LoVo (cell line): ENCODE measurements around the gene CHAT.
"Not testable (repeated sequence)": the region's sequence is repeated elsewhere in the genome, so short reads cannot be mapped to it uniquely, and the experiment has no call there.

ENCODE experiments used
- DNase-seq: peaks from one replicate; pipeline ENCODE4 v3.0.0-alpha.2; 2016; ENCODE audit warnings: low spot score

The CHAT gene

GRCh38 chr10:49653273-49653929, 39.6 kb downstream of the CHAT start:
- DNase-seq, result no peak

- no peak for DNase-seq
Observed at GRCh38 chr10:49654036-49654693, 40.3 kb downstream of the CHAT start.

GRCh38 chr10:49655099-49655498, 41.3 kb downstream of the CHAT start:
- DNase-seq, result no peak

- DNase-seq, result no peak
Observed at GRCh38 chr10:49656845-49657493, 43.1 kb downstream of the CHAT start.

GRCh38 chr10:49657606-49658005, 43.8 kb downstream of the CHAT start:
- no peak for DNase-seq

GRCh38 chr10:49661140-49661856, 47.5 kb downstream of the CHAT start:
- no peak for DNase-seq

GRCh38 chr10:49662169-49662830, 48.5 kb downstream of the CHAT start:
- no peak for DNase-seq

- DNase-seq, result no peak
Observed at GRCh38 chr10:49663596-49663995, 49.8 kb downstream of the CHAT start.

GRCh38 chr10:49664006-49664841, 50.4 kb downstream of the CHAT start:
- DNase-seq, result no peak

- no peak for DNase-seq
Observed at GRCh38 chr10:49664842-49665355, 51.1 kb downstream of the CHAT start.

GRCh38 chr10:49666054-49666615, 52.3 kb downstream of the CHAT start:
- DNase-seq, result no peak

- DNase-seq, result no peak
Observed at GRCh38 chr10:49666685-49667084, 52.8 kb downstream of the CHAT start.

- DNase-seq, result peak; percentile 1
Observed at GRCh38 chr10:49667991-49668390, 54.2 kb downstream of the CHAT start.

- no peak for DNase-seq
Observed at GRCh38 chr10:49668684-49669083, 54.8 kb downstream of the CHAT start.

GRCh38 chr10:49678827-49679479, 65.1 kb downstream of the CHAT start:
- DNase-seq, result no peak

GRCh38 chr10:49679480-49679893, 65.7 kb downstream of the CHAT start, which contains the start of gene C10orf53:
Gene C10orf53 (plus strand): TSS chr10:49679651. CDS start chr10:49679698, 47 bp downstream.
- DNase-seq, result no peak

- DNase-seq, result not testable (repeated sequence)
Observed at GRCh38 chr10:49682449-49682848, 68.6 kb downstream of the CHAT start.

GRCh38 chr10:49682879-49683278, 69.0 kb downstream of the CHAT start:
- no peak for DNase-seq

- DNase-seq, result no peak
Observed at GRCh38 chr10:49686651-49687050, 72.8 kb downstream of the CHAT start.

- no peak for DNase-seq
Observed at GRCh38 chr10:49688261-49688846, 74.5 kb downstream of the CHAT start.
